ENCODE results near the gene MAL.

- TF ChIP-seq CTCF (IDR thresholded peaks at IDR 0.05) = no peak
- TF ChIP-seq POLR2A (IDR thresholded peaks at IDR 0.05) = no peak
Observed at GRCh38 chr2:95001051-95001562, 24.4 kb upstream of the MAL start.

Measured in Peyer's patch (tissue), 4 donors.